Esophagus muscularis mucosa (tissue), 4 donors: ENCODE data around the gene IGF2BP3.

Experiments
- CTCF ChIP-seq, 3 experiments: fragments of 200-600 bp in 2 of 3; fragments of 450-650 bp in 1 of 3; sonication (generic) in 2 of 3; IDR thresholded peaks; one replicate each; pipeline ENCODE4 v1.5.1; 2017 to 2019; ENCODE audit warnings: antibody characterized with exemption in 3 of 3, mild to moderate bottlenecking in 2 of 3, moderate library complexity in 1 of 3
- EP300 ChIP-seq: sonication (generic); formaldehyde crosslinking; IDR thresholded peaks from one replicate; pipeline ENCODE4 v1.6.1; 2017; ENCODE audit warnings: antibody characterized with exemption
- POLR2A ChIP-seq: fragments of 450-650 bp; IDR thresholded peaks from one replicate; pipeline ENCODE4 v1.6.1; 2017; ENCODE audit warnings: antibody characterized with exemption, moderate library complexity, mild to moderate bottlenecking, low read depth
- POLR2AphosphoS5 ChIP-seq, 2 donors: sonication (generic); formaldehyde crosslinking; IDR thresholded peaks; one replicate each; pipeline ENCODE4 v1.6.1; 2017; ENCODE audit warnings: antibody characterized with exemption in 2 of 2

DNA sequence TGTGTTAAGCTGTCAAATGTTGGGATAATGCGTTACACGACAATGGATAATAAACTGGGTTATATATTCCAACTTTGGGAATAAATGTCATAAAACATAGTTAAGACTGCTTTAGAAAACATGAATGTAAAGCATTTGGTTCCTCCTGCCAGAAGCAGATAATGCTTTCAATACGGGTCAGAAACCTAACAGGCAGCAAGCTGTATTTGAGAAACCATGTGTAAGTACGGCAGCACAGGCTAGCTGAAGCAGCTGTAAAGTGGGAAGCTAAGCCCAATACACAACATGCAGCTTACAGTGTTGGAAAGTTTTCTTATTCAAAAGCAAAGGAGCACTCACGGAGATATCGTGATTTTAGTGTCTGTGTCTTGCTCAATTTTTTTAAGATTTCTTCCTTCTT lies 124.7 kb downstream of the IGF2BP3 start:
- TF ChIP-seq CTCF (IDR thresholded peaks at IDR 0.05) (no peak), POLR2A (no peak), POLR2AphosphoS5 (IDR thresholded peaks at IDR 0.05) (no peak), EP300 (no peak)
